ENCODE results near the gene EVI2B.

DNA sequence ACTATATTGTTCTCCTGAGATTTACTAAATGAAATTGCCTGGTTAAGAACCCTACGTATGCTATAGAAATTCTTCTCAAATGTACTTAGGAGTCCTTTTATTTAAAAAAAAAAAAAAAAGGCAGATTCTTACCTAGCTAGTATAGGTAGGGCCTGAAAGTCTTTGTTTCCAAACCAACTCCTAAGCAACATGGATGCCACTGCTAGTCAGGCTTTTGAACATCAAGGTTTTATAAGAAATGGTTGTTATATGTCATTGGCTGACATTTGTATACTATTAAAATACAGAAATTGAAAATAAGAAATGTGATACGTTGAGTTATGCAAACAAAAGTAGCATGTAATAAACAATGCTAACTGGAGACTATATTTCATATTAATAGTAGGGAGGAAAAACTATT lies 6.4 kb upstream of the EVI2B start:
- TF ChIP-seq CTCF (conservative IDR thresholded peaks at IDR 0.05; ENCODE audit: low read length), result no peak
- TF ChIP-seq EZH2phosphoT487 (IDR thresholded peaks at IDR 0.05; ENCODE audit: borderline replicate concordance, low read depth, low read length), result no peak

Data from OCI-LY7 (cell line).